Measurements from ENCODE around the gene NRG3. TPM values are rescaled to one million over a fixed set of nuclear protein-coding genes. Genes with fewer than 3 reads are reported as not detected.

The NRG3 gene
- total RNA-seq, 1 experiment from 2014 or later = 0.08 TPM

DNA sequence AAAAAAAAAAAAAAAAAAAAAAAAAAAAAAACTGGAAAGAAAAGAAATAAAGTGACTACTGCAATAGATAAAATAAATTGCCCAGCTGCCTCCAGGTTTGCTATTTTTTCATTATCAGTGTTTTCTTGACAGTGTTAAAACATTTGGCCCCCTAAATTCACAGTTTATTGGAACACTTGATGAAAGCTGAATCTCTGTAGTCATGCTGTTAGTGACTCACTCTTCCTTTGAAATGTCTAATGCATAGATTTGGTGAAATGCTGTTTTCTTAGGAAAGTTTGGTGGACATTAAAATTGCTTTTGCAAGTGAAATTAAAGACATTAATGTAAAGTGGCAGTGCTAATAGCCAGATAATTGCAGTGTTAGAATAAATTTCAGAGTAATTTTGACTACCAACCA, 785.2 kb downstream of the NRG3 start:
- intact Hi-C loops (cut with micrococcal nuclease; ENCODE audit: unreplicated experiment) = no loop called here
- Histone ChIP-seq H3K4me1 (ENCODE audit: control insufficient read depth, insufficient read depth, low read length) (no peaks in the 10 kb centered on the region), H3K36me3 (ENCODE audit: control insufficient read depth, insufficient read depth, low read length) (no peaks in the 10 kb centered on the region), H3K27me3 (ENCODE audit: control insufficient read depth, insufficient read depth, low read length) (no peaks in the 10 kb centered on the region), H3K9me3 (ENCODE audit: control insufficient read depth, insufficient read depth, low read depth, low read length) (no peaks in the 10 kb centered on the region), H3K4me3 (ENCODE audit: low read depth in 2 of 2, low read length in 2 of 2) (no peak overlapping the region), H3K27ac (ENCODE audit: low read length) (no peak overlapping the region)
- ChIA-PET POLR2A (no interaction called here), CTCF (no interaction called here)
- no TSS peak for BruUV-seq (replicated peaks)
- DNase-seq (ENCODE audit: low read depth, low spot score) (no peak), ATAC-seq (no peak)
- TF ChIP-seq TCF7L2 (IDR thresholded peaks at IDR 0.05; ENCODE audit: low read depth, low read length) = no peak
- in situ Hi-C loops (cut with HindIII; ENCODE audit: low pct_unique_long_range_greater_than_20kb, low sequenced_read_pairs) = no loop called here

DNA sequence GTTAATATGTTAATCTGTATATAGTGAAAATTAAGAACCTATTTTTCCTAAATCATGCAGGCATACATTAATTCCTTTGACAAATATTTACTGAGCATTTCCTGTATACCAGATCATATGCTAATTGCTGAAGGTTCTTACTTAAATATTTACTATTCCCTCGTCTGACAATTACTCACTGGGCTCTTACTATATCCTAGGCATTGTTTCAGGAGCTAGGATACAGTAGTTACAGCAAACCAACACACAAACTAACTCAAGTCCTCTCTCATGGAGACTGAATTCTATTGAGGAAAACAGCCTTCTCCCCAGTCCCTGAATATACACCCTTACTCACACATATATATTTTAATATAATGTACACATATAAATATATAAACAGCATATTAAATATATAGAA, 786.0 kb downstream of the NRG3 start:
- in situ Hi-C loops (cut with HindIII; ENCODE audit: low pct_unique_long_range_greater_than_20kb, low sequenced_read_pairs) (no loop called here), intact Hi-C loops (cut with micrococcal nuclease; ENCODE audit: unreplicated experiment) (no loop called here)
- DNase-seq (ENCODE audit: low read depth, low spot score) (no peak), ATAC-seq (no peak)
- H3K4me1 ChIP-seq (ENCODE audit: control insufficient read depth, insufficient read depth, low read length) = no peaks in the 10 kb centered on the region
- no peaks in the 10 kb centered on the region for H3K36me3 ChIP-seq (ENCODE audit: control insufficient read depth, insufficient read depth, low read length)
- no TSS peak for BruUV-seq (replicated peaks)
- ChIA-PET POLR2A (no interaction called here), CTCF (no interaction called here)
- H3K27me3 ChIP-seq (ENCODE audit: control insufficient read depth, insufficient read depth, low read length) = no peaks in the 10 kb centered on the region
- H3K27ac ChIP-seq (ENCODE audit: low read length) = no peak overlapping the region
- TF ChIP-seq POLR2AphosphoS5 (IDR thresholded peaks at IDR 0.05; ENCODE audit: low read depth, low read length) = no peak
- TF ChIP-seq, protein P1, sequence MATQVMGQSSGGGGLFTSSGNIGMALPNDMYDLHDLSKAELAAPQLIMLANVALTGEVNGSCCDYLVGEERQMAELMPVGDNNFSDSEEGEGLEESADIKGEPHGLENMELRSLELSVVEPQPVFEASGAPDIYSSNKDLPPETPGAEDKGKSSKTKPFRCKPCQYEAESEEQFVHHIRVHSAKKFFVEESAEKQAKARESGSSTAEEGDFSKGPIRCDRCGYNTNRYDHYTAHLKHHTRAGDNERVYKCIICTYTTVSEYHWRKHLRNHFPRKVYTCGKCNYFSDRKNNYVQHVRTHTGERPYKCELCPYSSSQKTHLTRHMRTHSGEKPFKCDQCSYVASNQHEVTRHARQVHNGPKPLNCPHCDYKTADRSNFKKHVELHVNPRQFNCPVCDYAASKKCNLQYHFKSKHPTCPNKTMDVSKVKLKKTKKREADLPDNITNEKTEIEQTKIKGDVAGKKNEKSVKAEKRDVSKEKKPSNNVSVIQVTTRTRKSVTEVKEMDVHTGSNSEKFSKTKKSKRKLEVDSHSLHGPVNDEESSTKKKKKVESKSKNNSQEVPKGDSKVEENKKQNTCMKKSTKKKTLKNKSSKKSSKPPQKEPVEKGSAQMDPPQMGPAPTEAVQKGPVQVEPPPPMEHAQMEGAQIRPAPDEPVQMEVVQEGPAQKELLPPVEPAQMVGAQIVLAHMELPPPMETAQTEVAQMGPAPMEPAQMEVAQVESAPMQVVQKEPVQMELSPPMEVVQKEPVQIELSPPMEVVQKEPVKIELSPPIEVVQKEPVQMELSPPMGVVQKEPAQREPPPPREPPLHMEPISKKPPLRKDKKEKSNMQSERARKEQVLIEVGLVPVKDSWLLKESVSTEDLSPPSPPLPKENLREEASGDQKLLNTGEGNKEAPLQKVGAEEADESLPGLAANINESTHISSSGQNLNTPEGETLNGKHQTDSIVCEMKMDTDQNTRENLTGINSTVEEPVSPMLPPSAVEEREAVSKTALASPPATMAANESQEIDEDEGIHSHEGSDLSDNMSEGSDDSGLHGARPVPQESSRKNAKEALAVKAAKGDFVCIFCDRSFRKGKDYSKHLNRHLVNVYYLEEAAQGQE (IDR thresholded peaks at IDR 0.05; ENCODE audit: insufficient read depth in 1 of 2, low read depth in 2 of 2, low read length in 1 of 2) = no peak
- no peak for TF ChIP-seq TCF7L2 (IDR thresholded peaks at IDR 0.05; ENCODE audit: low read depth, low read length)
- TF ChIP-seq SIN3A (IDR thresholded peaks at IDR 0.05; ENCODE audit: borderline replicate concordance, insufficient read depth, low read depth, low read length) = no peak
- TF ChIP-seq, protein P2, sequence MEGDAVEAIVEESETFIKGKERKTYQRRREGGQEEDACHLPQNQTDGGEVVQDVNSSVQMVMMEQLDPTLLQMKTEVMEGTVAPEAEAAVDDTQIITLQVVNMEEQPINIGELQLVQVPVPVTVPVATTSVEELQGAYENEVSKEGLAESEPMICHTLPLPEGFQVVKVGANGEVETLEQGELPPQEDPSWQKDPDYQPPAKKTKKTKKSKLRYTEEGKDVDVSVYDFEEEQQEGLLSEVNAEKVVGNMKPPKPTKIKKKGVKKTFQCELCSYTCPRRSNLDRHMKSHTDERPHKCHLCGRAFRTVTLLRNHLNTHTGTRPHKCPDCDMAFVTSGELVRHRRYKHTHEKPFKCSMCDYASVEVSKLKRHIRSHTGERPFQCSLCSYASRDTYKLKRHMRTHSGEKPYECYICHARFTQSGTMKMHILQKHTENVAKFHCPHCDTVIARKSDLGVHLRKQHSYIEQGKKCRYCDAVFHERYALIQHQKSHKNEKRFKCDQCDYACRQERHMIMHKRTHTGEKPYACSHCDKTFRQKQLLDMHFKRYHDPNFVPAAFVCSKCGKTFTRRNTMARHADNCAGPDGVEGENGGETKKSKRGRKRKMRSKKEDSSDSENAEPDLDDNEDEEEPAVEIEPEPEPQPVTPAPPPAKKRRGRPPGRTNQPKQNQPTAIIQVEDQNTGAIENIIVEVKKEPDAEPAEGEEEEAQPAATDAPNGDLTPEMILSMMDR (IDR thresholded peaks at IDR 0.05) = no peak
- H3K4me3 ChIP-seq (ENCODE audit: low read depth in 2 of 2, low read length in 2 of 2) = no peak overlapping the region
- H3K9me3 ChIP-seq (ENCODE audit: control insufficient read depth, insufficient read depth, low read depth, low read length) = no peaks in the 10 kb centered on the region

DNA sequence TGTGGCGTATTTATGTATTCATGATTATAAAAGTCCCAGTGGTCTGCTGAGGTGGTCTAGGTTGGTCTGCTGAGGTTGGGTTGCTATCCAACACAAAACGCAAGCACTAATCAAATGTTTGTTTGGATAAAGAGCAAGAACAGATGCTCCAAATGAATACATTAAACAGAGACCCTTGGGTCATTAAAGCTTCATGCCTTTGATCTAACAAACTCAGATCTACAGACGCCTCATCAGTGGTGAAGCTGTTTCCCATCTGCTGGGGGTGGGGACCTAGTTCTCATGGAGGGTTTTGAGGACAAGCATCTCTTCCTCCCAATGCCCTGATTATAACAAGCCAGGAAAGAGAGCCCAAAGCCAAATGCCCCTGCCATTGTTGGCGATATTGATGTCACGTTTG, 786.7 kb downstream of the NRG3 start:
- in situ Hi-C loops (cut with HindIII; ENCODE audit: low pct_unique_long_range_greater_than_20kb, low sequenced_read_pairs) = no loop called here
- Histone ChIP-seq H3K27ac (ENCODE audit: low read length) (no peak overlapping the region), H3K36me3 (ENCODE audit: control insufficient read depth, insufficient read depth, low read length) (no peaks in the 10 kb centered on the region), H3K9me3 (ENCODE audit: control insufficient read depth, insufficient read depth, low read depth, low read length) (no peaks in the 10 kb centered on the region), H3K4me1 (ENCODE audit: control insufficient read depth, insufficient read depth, low read length) (no peaks in the 10 kb centered on the region), H3K27me3 (ENCODE audit: control insufficient read depth, insufficient read depth, low read length) (no peaks in the 10 kb centered on the region), H3K4me3 (ENCODE audit: low read depth in 2 of 2, low read length in 2 of 2) (no peak overlapping the region)
- no peak for ATAC-seq
- TF ChIP-seq TCF7L2 (IDR thresholded peaks at IDR 0.05; ENCODE audit: low read depth, low read length) (no peak), SIN3A (IDR thresholded peaks at IDR 0.05; ENCODE audit: borderline replicate concordance, insufficient read depth, low read depth, low read length) (no peak), POLR2AphosphoS5 (IDR thresholded peaks at IDR 0.05; ENCODE audit: low read depth, low read length) (no peak)
- TF ChIP-seq, protein P2 (IDR thresholded peaks at IDR 0.05) = no peak
- TF ChIP-seq, protein P1 (IDR thresholded peaks at IDR 0.05; ENCODE audit: insufficient read depth in 1 of 2, low read depth in 2 of 2, low read length in 1 of 2) = no peak
- intact Hi-C loops (cut with micrococcal nuclease; ENCODE audit: unreplicated experiment) = no loop called here
- DNase-seq (ENCODE audit: low read depth, low spot score) = no peak
- ChIA-PET POLR2A (no interaction called here), CTCF (no interaction called here)
- BruUV-seq (replicated peaks) = no TSS peak

Data from Panc1 (cell line).